Caco-2 (cell line): ENCODE measurements around the gene GTPBP1. TPM values are rescaled to one million over a fixed set of nuclear protein-coding genes. Genes with fewer than 3 reads are reported as not detected.

Experiments
- BruUV-seq: library from RNA; stranded (reverse); fragments of 400-500 nt; replicated peaks from 2 replicates; lab custom pipeline; 2021; lab: Mats Ljungman, UMichigan
- CTCF ChIA-PET: fragments of 300-600 bp; sonication (Branson Sonifier 250); formaldehyde crosslinking; loops from one replicate; lab custom pipeline; 2022; ENCODE audit warnings: antibody characterized with exemption; lab: Charles Lee
- POLR2A ChIA-PET: fragments of 300-600 bp; sonication (Branson Sonifier 250); formaldehyde crosslinking; loops from one replicate; lab custom pipeline; 2022; ENCODE audit warnings: antibody characterized with exemption; lab: Charles Lee
- DNase-seq, 2 experiments: peaks; one replicate each; pipeline versions ENCODE4 v3.0.0 to v3.0.0-alpha.2; 2020 to 2022
- H3K27me3 ChIP-seq: replicated peaks from 2 replicates; pipeline ENCODE4 v1.6.0; 2011; ENCODE audit warnings: low read length; ENCODE audit not compliant: control insufficient read depth, insufficient read depth
- H3K36me3 ChIP-seq: 2 replicates; pipeline ENCODE4 v1.5.1; 2011; ENCODE audit warnings: low read length; ENCODE audit not compliant: control insufficient read depth, insufficient read depth
- H3K4me1 ChIP-seq: fragments of 250-450 bp; sonication (Bioruptor Pico); 2 replicates; pipeline ENCODE4 v1.5.1; 2020; ENCODE audit warnings: mild to moderate bottlenecking
- H3K4me3 ChIP-seq: 2 replicates; pipeline ENCODE4 v1.5.1; 2011; ENCODE audit warnings: low read depth, mild to moderate bottlenecking, control low read depth, low read length
- H3K9me3 ChIP-seq: fragments of 250-450 bp; sonication (Bioruptor Pico); 2 replicates; pipeline ENCODE4 v1.5.1; 2020; ENCODE audit warnings: mild to moderate bottlenecking, moderate library complexity
- H3K27ac Mint-ChIP-seq: one replicate; pipeline ENCODE4 v1.8.0; 2022; ENCODE audit warnings: mixed read lengths; ENCODE audit not compliant: unreplicated experiment
- H3K27me3 Mint-ChIP-seq: one replicate; pipeline ENCODE4 v1.8.0; 2022; ENCODE audit warnings: mixed read lengths; ENCODE audit not compliant: insufficient read depth, unreplicated experiment
- H3K36me3 Mint-ChIP-seq: one replicate; pipeline ENCODE4 v1.8.0; 2022; ENCODE audit warnings: mild to moderate bottlenecking, mixed read lengths; ENCODE audit not compliant: insufficient read depth, unreplicated experiment
- H3K4me1 Mint-ChIP-seq: one replicate; pipeline ENCODE4 v1.8.0; 2022; ENCODE audit warnings: low read depth, mixed read lengths; ENCODE audit not compliant: unreplicated experiment
- H3K4me3 Mint-ChIP-seq: one replicate; pipeline ENCODE4 v1.8.0; 2022; ENCODE audit warnings: mild to moderate bottlenecking, moderate library complexity, mixed read lengths; ENCODE audit not compliant: unreplicated experiment
- H3K9me3 Mint-ChIP-seq: one replicate; pipeline ENCODE4 v1.8.0; 2022; ENCODE audit warnings: mixed read lengths; ENCODE audit not compliant: unreplicated experiment
- intact Hi-C: fragments of 100-400 bp; cut with micrococcal nuclease; formaldehyde crosslinking; loops from one replicate; pipeline ENCODE4 v1.10.0; 2022; ENCODE audit not compliant: unreplicated experiment
- total RNA-seq: library from RNA; stranded (reverse); gene quantifications from 2 replicates; pipeline ENCODE4 v1.2.3, GENCODE V29; 2022
- TF ChIP-seq, protein P1 (sequence below), 2 experiments: fragments of 200-600 bp in 1 of 2; IDR thresholded peaks; 1 replicate in 1 of 2; 2 replicates in 1 of 2; pipeline versions ENCODE4 v1.5.1 to v1.8.0; 2011 to 2022; ENCODE audit warnings: antibody characterized with exemption in 1 of 2, control low read depth in 1 of 2, inconsistent platforms in 1 of 2, low read depth in 1 of 2, low read length in 1 of 2, mild to moderate bottlenecking in 1 of 2, moderate library complexity in 1 of 2; ENCODE audit not compliant: insufficient read depth in 1 of 2, severe bottlenecking in 1 of 2, unreplicated experiment in 1 of 2

GTPBP1 gene
- total RNA-seq, 1 experiment from 2014 or later, result 47.2 TPM

GRCh38 chr22:38768036-38768435 is 62.3 kb downstream of the GTPBP1 start:
- DNase-seq, result no peak
- no TSS peak for BruUV-seq
- H3K4me3 Mint-ChIP-seq, result no peak overlapping the region
- no peaks in the 10 kb centered on the region for H3K36me3 Mint-ChIP-seq
- Histone ChIP-seq H3K4me1 (no peaks in the 10 kb centered on the region), H3K4me3 (no peak overlapping the region), H3K27me3 (no peaks in the 10 kb centered on the region), H3K9me3 (no peaks in the 10 kb centered on the region), H3K36me3 (no peaks in the 10 kb centered on the region)
- H3K9me3 Mint-ChIP-seq, result no peaks in the 10 kb centered on the region
- ChIA-PET POLR2A (interaction anchor here (0.5 kb wide), 1 partner anchor 354 kb away, joined by 4 read pairs; no protein-coding TSS in a partner anchor), CTCF (interaction anchor here (0.6 to 2.5 kb wide), 4 partner anchors 43 to 697 kb away, joined by 3 to 29 read pairs (median 7); partner anchors contain the start of gene NPTXR)
- intact Hi-C loops, result loop anchor here (5.0 kb wide), 1 partner anchor 74 kb away; the partner anchor contains the start of gene NPTXR
- H3K27me3 Mint-ChIP-seq, result no peaks in the 10 kb centered on the region
- H3K4me1 Mint-ChIP-seq, result no peaks in the 10 kb centered on the region
- H3K27ac Mint-ChIP-seq, result no peak overlapping the region
- TF ChIP-seq, protein P1, sequence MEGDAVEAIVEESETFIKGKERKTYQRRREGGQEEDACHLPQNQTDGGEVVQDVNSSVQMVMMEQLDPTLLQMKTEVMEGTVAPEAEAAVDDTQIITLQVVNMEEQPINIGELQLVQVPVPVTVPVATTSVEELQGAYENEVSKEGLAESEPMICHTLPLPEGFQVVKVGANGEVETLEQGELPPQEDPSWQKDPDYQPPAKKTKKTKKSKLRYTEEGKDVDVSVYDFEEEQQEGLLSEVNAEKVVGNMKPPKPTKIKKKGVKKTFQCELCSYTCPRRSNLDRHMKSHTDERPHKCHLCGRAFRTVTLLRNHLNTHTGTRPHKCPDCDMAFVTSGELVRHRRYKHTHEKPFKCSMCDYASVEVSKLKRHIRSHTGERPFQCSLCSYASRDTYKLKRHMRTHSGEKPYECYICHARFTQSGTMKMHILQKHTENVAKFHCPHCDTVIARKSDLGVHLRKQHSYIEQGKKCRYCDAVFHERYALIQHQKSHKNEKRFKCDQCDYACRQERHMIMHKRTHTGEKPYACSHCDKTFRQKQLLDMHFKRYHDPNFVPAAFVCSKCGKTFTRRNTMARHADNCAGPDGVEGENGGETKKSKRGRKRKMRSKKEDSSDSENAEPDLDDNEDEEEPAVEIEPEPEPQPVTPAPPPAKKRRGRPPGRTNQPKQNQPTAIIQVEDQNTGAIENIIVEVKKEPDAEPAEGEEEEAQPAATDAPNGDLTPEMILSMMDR (IDR thresholded peaks at IDR 0.05; ENCODE audit: insufficient read depth in 1 of 2, low read depth in 1 of 2, low read length in 1 of 2, severe bottlenecking in 1 of 2, unreplicated experiment in 1 of 2), result no peak

- H3K27me3 ChIP-seq, result no peaks in the 10 kb centered on the region
- Mint-ChIP-seq H3K27ac (no peak overlapping the region), H3K36me3 (no peaks in the 10 kb centered on the region), H3K9me3 (no peaks in the 10 kb centered on the region), H3K4me3 (no peak overlapping the region), H3K27me3 (no peaks in the 10 kb centered on the region), H3K4me1 (no peaks in the 10 kb centered on the region)
- intact Hi-C loops, result no loop called here
- CTCF ChIA-PET, result interaction anchor here (1.7 to 2.5 kb wide), 2 partner anchors 14 to 73 kb away, joined by 11 to 29 read pairs; partner anchors contain the start of genes NPTXR and SUN2
- no peaks in the 10 kb centered on the region for H3K36me3 ChIP-seq
- TF ChIP-seq, protein P1 (IDR thresholded peaks at IDR 0.05; ENCODE audit: insufficient read depth in 1 of 2, low read depth in 1 of 2, low read length in 1 of 2, severe bottlenecking in 1 of 2, unreplicated experiment in 1 of 2), result no peak
- no TSS peak for BruUV-seq
- no peak overlapping the region for H3K4me3 ChIP-seq
- POLR2A ChIA-PET, result no interaction called here
- DNase-seq, result no peak
- no peaks in the 10 kb centered on the region for H3K4me1 ChIP-seq
- no peaks in the 10 kb centered on the region for H3K9me3 ChIP-seq
These were observed 64.7 kb downstream of the GTPBP1 start for GRCh38 chr22:38770257-38770949.

DNA sequence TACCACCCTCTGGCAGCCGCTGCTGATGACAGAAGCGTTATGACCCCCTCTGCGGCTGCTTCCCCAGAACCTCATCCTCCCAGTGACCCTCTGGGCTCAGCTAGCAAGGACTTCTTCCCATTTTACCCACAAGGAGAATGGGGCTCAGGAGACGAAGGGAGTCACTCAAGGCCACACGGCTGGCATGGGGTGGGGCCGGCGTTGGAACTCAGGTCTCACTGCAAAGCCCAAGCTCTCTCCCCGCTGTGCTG is 66.8 kb downstream of the GTPBP1 start:
- no peaks in the 10 kb centered on the region for H3K4me1 Mint-ChIP-seq
- TF ChIP-seq, protein P1 (IDR thresholded peaks at IDR 0.05; ENCODE audit: insufficient read depth in 1 of 2, low read depth in 1 of 2, low read length in 1 of 2, severe bottlenecking in 1 of 2, unreplicated experiment in 1 of 2), result no peak
- BruUV-seq, result no TSS peak
- no peaks in the 10 kb centered on the region for H3K9me3 ChIP-seq
- H3K4me3 ChIP-seq, result no peak overlapping the region
- POLR2A ChIA-PET, result no interaction called here
- no peaks in the 10 kb centered on the region for H3K36me3 Mint-ChIP-seq
- no peak for DNase-seq
- H3K27ac Mint-ChIP-seq, result no peak overlapping the region
- H3K36me3 ChIP-seq, result no peaks in the 10 kb centered on the region
- intact Hi-C loops, result no loop called here
- H3K4me1 ChIP-seq, result no peaks in the 10 kb centered on the region
- no peak overlapping the region for H3K4me3 Mint-ChIP-seq
- CTCF ChIA-PET, result no interaction called here
- H3K9me3 Mint-ChIP-seq, result no peaks in the 10 kb centered on the region
- no peaks in the 10 kb centered on the region for H3K27me3 Mint-ChIP-seq
- no peaks in the 10 kb centered on the region for H3K27me3 ChIP-seq
